HG02970 (cell line): ENCODE data around the gene ZDHHC14.

Experiments
- ATAC-seq: cut with Tn5 transposase; IDR thresholded peaks from one replicate; pipeline ENCODE4 v1.9.1; 2021; ENCODE audit warnings: mild to moderate bottlenecking, moderate library complexity, moderate number of reproducible peaks; ENCODE audit not compliant: unreplicated experiment, low FRiP score

ZDHHC14 gene

DNA sequence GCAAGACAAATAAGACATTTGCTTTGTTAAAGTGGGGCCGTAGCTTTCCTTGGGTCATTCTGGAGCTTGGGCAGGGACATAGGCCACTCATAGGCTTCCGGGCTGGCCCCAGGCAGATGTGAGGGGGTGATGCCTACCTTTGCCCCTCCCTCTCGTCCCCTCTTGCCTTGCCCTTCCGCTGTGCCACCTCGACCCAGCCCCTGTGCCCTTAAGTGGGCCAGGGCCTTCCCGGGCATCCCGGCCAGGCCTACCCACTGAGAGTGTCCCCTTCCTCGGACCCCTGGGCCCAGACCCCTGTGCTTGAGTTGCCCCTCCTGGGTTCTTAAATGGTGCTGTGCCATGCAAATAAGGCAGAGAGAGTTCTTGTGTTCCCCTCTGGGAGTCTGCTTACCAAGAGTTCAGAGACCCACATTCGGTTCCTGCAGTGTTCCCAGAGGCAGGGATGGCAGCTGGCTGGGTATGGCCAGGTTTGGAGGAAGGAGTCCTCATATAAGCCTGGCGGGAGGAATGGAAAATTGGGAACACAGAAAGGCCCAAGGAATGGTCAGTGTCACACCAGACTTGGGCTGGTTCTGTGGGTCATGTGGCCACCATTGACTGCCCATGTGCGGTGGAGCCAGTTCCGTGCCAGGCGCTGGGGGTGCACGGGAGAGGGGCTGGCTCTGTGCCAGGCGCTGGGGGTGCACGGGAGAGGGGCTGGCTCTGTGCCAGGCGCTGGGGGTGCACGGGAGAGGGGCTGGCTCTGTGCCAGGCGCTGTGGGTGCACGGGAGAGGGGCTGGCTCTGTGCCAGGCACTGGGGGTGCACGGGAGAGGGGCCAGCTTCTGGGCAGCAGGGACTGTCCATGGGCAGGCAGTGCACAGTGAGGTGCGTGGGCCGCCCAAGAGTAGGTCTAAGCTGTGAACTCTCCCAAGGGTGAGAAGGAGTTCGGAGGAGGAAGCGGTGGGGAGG, 268.6 kb downstream of the ZDHHC14 start:
- no peak for ATAC-seq

DNA sequence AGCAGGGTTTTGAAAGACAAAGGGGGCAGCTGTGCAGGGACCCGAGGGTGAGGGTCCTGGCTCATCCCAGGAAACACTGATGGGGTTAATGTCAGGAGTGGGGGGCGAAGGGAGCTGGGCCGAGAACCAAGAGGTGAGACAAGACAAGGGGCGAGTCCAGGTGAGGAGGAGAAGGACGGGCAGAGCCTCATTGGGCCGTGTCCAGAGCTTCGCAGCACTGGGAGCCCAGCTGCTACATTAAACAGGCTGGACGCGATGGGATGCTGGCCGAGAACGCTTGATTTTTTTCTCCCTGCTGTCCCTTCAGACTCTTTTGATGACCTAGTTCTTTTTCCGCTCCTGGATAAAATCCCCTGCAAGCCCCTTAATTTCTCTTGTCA, 269.3 kb downstream of the ZDHHC14 start:
- ATAC-seq: no peak

GRCh38 chr6:157650801-157651200, 269.8 kb downstream of the ZDHHC14 start:
- no peak for ATAC-seq

DNA sequence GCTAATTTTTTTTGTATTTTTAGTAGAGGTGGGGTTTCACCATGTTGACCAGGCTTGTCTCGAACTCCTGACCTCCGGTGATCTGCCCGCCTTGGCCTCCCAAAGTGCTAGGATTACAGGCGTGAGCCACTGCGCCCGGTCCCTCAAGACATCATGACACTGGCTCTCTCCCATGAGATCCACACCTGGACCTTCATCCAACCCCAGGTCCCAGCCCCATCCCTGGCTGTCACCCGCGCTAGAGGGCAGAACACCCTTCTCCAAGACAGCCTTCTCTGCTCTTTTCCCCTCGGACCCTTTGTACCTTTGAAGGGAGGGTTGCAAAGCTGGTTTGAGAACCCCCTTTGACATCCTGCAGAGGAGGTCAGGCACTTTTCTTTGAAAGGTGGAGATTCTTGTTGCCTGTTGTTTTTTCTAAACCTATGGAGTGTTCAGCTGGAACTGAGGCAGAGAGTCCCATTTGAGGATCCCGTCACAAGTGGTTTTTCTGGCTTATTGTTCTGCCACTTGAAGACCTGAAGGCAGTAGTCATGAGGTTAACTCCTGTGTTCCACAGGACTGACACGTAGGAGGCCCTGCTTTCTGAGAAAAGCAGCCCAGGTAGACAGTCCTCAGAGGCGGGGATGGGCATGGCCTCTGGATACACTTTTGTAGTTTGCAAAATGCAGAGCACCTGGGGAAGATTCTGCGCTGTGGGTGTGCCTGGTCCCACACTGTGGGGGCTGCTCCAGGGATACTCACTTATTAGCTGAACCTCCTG, 270.9 kb downstream of the ZDHHC14 start:
- no peak for ATAC-seq

GRCh38 chr6:157652601-157653363, 271.8 kb downstream of the ZDHHC14 start:
- ATAC-seq: no peak

DNA sequence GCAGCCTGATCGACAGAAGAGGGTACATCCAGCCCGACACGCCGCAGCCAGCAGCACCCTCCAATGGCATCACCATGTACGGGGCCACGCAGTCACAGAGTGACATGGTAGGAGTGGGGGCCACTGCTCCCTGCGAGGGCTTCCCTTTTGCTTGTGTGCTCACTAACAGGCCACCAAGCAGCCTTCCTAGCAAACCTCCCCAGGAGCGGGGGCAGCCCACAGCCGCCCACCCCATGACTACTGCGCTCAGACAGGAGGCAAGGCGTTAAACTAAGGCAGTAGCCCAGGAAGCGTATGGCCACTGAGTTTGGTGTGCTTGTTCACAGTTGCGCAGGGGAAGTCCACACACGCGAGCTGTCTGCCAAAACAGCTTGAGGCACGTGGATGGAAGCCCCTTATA, 272.5 kb downstream of the ZDHHC14 start:
- ATAC-seq: no peak

GRCh38 chr6:157655139-157655538, 274.1 kb downstream of the ZDHHC14 start:
- ATAC-seq: no peak

DNA sequence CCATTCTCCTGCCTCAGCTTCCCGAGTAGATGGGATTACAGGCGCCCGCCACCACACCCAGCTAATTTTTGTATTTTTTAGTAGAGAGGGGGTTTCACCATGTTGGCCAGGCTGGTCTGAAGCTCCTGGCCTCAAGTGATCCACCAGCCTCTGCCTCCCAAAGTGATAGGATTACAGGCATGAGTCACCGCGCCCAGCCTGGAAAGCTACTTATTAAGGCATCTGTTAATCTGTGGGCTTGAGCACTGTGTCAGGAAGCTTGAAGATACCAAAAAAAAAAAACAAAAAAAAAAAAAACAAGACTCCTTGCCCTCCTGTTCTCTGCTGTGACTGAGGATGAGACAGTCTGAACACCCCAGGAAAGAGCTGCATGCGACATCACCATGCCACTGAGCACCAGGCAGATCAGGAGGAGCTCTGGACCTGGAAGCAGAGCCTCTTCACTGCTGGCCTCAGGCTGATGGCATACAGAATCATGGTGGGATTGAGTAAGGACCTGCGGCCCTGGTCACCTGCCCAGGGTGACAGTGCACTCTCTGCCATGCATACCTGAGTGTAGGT, 275.5 kb downstream of the ZDHHC14 start:
- no peak for ATAC-seq

GRCh38 chr6:157657754-157658153, 276.8 kb downstream of the ZDHHC14 start:
- ATAC-seq: no peak

GRCh38 chr6:157658301-157658700, 277.3 kb downstream of the ZDHHC14 start:
- no peak for ATAC-seq

DNA sequence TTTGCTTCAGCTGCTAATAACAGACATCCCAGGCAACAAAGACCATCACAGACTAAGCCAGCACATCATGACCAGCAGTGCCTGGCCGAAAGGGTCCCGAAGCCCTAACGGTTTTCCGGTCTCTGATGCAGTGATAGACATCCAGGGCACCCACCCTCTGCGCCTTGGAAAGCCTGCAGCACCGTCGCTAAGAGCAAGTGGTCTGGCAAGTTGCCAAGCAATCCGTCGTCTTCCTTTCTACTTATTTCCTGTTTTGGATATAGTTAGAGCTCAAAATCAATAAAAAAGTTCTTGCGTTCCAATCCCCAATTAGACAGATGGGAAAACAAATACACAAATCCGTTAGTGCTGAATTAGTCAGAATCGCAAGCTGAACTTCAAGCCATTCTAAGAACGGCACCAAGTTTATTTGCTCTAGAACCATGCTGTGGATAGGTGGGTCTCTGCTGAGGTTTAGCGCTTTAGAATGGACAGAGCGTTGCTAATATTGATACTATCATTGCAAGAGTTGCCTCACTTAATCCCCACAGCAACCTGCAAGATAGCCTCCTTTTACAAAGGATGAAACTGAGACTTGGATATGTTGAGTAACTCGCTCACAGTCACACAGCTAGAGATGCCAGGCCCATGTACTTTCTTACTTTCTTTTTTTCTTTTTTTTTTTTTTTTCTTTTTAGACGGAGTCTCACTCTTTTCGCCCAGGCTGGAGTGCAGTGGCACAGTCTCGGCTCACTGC, 278.7 kb downstream of the ZDHHC14 start:
- ATAC-seq: no peak

DNA sequence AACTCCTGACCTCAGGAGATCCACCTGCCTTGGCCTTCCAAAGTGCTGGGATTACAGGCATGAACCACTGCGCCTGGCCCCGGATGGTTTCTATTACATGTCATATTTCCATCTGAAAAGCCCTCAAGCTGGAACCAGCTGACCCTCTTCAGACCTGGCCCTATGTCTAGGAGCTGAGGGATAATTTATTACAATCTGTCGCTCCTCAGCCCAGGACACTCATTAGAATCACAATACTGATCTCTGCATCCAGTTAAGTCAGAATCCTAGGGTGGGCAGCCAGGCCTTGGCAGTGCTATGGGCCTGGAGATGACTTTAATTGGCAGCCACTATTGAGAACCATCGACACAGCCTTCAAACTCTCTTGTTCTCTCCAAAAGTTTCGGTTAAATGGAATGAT, 279.4 kb downstream of the ZDHHC14 start:
- ATAC-seq: no peak

GRCh38 chr6:157661652-157662051, 280.7 kb downstream of the ZDHHC14 start:
- no peak for ATAC-seq

DNA sequence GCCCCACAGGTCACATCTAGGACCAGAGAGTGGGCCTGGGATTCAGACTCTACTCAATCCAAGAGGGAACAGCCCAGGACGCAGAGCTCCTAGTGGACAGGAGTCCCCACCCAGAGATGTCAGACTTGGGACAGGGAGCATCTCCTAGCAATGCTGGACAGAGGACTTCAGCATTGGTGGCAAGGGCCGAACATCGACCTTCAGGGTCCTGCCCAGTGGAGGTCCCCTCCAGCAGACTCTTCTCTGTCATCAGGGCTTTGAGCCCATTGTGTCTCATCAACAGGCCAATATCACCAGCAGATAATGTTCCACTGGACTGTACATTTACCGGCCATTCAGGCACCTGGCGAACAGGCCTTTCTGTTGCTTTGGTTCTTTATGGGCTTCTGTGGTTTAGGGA, 282.3 kb downstream of the ZDHHC14 start:
- ATAC-seq: no peak

DNA sequence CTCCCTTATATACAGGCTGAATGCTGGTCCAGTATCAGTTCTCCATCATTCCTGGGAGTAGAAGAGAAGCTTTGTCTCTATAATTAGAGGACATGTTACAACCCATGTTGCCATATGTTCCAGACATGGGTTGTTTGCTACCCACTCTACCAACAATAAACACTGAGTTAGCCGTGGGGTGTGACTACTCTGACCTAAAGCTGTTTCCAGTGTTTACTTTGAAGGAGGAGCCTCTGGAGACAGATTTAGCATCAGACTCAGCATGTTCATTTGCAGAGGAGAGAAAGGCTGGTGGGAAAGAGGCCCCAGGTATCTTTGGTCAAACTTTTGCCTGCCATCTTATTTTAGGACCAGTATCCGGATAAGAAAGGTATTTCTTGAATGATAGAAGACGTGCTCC, 284.2 kb downstream of the ZDHHC14 start:
- no peak for ATAC-seq

DNA sequence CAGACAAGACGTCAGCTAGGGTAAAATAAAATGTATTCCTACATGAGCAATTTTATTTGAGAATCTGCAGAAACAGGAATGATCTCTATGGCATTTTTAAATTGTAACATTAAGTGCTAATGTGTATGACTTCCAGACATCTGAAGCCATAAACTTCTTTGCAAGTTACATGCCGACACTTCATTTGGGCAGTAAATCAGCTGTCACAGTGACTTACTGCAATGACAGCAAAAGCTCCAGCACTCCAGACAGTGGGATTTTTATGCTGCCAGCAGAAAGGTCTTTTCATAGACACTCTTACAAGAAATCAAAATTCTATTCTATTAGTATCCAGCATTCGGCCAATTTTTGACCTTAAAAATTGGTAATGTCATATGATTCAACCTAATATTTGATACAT, 285.7 kb downstream of the ZDHHC14 start:
- no peak for ATAC-seq

GRCh38 chr6:157667211-157668008, 286.4 kb downstream of the ZDHHC14 start:
- no peak for ATAC-seq

DNA sequence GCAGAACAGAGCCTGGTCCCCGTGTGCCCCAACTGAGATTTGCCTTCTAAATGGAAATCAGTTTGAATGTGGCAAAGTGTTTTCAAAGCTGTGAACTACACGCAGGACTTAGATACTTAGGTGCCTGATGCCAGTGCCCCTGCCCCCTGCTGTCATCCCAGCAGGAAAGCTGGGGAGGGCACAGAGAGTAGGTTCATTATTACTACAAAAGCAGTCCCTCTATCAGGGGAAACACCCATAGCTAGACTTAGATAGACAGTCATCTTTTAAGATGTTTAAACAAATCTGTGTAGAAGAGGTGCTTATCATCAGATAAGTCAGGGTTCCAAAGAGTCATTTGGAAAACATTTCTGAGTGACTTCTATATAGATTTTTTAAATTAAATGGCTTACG, 287.0 kb downstream of the ZDHHC14 start:
- no peak for ATAC-seq

DNA sequence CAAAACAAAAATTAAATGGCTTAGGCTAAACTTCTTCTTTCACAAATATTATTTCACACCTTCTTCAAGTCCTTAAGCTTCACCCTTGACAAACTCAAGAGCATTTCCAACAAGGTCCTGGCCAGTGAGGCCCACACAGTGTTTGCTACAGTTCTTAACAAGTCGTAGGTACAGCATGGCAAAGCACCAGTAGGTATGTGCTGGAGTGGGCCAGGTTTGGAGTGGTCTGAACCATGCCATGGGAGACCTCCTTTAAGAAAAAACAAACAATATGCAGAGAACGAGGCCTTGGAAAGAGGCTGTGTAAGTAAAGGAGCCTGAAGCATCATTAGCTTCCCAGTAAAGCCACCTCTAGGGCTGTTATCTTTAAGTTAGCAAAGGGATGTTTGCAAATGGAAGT, 287.7 kb downstream of the ZDHHC14 start:
- ATAC-seq: no peak
